GM21381 (cell line): Measurements from ENCODE around the gene NCDN.

ENCODE experiments used
- ATAC-seq: cut with Tn5 transposase; IDR thresholded peaks from one replicate; pipeline ENCODE4 v1.9.1; 2021; ENCODE audit warnings: mild to moderate bottlenecking, moderate library complexity; ENCODE audit not compliant: unreplicated experiment

The NCDN gene, protein sequence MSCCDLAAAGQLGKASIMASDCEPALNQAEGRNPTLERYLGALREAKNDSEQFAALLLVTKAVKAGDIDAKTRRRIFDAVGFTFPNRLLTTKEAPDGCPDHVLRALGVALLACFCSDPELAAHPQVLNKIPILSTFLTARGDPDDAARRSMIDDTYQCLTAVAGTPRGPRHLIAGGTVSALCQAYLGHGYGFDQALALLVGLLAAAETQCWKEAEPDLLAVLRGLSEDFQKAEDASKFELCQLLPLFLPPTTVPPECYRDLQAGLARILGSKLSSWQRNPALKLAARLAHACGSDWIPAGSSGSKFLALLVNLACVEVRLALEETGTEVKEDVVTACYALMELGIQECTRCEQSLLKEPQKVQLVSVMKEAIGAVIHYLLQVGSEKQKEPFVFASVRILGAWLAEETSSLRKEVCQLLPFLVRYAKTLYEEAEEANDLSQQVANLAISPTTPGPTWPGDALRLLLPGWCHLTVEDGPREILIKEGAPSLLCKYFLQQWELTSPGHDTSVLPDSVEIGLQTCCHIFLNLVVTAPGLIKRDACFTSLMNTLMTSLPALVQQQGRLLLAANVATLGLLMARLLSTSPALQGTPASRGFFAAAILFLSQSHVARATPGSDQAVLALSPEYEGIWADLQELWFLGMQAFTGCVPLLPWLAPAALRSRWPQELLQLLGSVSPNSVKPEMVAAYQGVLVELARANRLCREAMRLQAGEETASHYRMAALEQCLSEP

GRCh38 chr1:35557611-35558373, at the start of gene NCDN:
NCDN (plus strand) TSS chr1:35557799; CDS start chr1:35558191, 392 bp downstream.
- peak; percentile 78 for ATAC-seq

- no peak for ATAC-seq
Measured at GRCh38 chr1:35507947-35508346, 49.7 kb upstream of the NCDN start.

- no peak for ATAC-seq
Measured at GRCh38 chr1:35509558-35509957, 48.0 kb upstream of the NCDN start.

GRCh38 chr1:35511305-35511704, 46.3 kb upstream of the NCDN start:
- no peak for ATAC-seq

GRCh38 chr1:35518183-35518582, 39.4 kb upstream of the NCDN start:
- no peak for ATAC-seq

DNA sequence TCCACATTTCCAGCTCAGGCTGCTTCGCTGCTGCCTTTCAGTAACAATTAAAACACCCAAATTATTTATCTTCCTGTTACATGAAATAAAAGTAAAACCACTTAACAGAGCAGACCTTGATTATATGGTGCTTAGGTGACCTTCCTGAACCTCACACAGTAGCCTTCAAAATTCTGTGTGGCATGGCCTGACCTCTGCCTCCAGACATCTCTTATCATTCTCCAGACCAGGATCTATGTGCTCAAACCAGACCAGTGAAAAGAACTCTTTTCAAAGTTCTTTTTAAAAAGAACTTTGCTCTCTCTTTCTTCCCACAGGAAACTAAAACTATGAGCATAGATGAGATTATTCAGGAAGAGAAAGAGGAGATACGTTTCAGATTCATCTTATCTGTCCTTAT, 38.2 kb upstream of the NCDN start:
- ATAC-seq: no peak

DNA sequence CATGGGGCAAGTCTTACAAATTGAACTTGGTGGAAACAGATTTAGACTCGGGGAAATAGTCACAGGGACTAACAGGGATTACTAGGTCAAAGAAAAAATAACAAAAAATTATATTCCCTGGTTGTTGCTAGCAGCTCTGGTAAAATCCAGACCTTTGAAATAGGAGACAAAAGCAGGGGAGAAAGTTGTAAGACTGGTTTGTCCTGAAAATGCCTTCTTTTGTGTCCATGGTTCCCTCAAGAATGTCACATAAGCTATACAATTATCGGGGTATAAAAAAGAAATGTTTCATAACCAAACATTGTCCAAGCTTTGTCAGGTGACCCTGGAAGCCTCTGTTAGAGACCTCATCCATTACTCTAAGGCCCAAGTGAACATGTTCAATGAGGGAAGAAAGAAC, 33.5 kb upstream of the NCDN start:
- no peak for ATAC-seq

DNA sequence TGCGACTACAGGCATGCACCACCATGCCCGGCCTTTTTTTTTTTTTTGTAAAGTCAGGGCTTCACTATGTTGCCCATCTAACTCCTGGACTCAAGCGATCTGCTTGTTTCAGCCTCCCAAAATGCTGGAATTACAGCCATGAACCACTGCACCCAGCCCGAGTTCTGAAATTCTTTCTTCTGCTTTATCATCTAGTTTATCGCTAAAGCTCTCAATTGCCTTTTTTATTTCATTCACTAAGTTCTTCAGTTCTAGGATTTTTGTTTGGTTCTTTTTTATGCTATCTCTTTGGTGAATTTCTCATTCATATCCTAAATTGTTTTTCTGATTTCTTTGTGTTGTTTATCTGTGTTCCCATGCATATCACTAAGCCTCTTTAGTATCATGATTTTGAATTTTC, 27.4 kb upstream of the NCDN start:
- ATAC-seq: no peak

GRCh38 chr1:35530946-35531345, 26.7 kb upstream of the NCDN start:
- no peak for ATAC-seq

DNA sequence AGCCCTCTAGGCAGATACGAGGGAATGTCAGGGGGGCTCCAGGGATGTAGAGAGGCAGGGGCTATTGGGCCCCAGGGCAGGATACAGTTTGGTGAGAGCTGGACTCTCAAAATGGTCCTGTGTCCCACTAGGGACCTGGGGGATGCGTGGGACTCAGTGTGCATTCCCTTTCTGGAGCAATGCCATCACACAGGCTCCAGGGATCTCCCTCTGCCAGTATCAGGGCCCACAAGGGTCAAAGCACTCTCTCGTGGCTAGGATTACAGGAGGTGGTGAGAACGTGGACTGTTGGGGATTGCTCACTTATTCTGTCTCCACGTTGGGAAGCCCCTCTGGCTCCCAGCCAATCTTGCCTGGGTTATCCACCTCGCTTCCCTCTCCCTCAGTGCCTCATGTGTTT, 26.2 kb upstream of the NCDN start:
- no peak for ATAC-seq

DNA sequence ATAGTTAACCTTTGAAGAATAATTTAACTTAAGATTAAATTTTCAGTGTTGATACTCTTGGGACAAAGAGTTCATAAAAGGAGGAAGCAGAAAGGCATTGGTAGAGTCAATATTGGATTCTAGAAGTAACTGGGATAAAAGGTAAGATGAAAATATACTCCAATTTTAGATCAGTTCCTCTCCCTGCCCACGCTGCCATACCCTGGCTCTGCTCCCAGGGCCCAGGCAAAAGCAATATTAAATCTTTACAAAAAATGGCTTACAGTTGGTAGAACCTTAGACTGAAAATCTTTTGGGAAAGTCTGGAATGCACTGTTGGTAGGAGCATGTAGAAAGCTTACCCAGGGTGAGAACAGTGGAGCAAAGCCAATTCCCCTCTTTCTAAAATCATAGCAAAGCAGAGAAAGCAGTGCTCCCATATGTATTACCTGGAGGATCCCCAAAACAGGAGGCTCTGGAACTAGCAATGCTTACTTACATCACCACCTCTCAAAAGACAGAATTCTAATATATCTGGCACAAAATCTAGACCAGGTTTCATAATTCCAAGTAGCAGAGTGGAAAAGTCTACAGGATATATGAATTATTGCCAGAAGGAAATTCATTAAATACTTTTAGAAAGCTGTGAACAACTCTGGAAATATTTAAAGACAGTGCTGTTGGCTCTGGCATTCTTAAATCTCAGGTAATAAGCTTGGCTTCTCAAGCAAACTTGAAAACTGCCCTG, 24.9 kb upstream of the NCDN start:
- ATAC-seq: no peak

DNA sequence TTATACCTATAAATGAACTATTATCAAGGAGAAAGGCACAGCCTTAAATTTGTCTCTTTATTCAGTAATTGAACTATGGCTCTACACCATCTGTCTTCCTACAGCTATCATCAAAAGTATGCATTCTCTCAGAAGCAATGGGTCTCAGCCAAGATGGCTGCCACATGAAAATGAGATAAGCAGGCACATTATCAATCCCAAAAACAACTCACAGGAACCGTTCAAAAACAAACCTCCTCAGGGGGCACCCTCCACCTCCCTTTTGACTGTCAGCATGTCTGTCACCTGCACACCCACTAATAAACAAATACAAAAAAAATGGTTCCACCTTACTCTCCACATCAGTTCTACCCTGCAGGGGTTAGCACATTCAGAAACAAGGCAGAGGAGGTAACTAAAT, 24.0 kb upstream of the NCDN start:
- ATAC-seq: no peak

- no peak for ATAC-seq
Measured at GRCh38 chr1:35535243-35535642, 22.4 kb upstream of the NCDN start.

- no peak for ATAC-seq
Measured at GRCh38 chr1:35536556-35537162, 20.9 kb upstream of the NCDN start.

DNA sequence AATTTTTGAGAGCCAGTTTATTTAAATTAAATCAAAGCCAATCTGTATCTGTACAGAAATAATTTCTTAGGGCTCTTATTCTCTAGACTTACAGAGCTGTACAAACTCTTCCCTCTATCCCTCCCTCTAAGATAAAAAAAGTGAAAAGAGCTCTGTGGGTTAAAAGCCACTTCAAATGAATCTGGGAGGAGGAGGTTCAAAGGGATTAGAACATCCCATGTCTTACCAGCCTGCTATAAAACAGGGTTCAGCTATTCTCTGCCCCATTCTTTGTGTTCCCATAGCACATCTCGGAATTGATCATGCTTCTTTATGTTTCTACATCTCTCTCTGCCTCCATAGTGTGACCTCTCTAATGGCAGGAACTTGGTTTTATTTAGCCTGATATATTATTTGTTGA, 19.8 kb upstream of the NCDN start:
- no peak for ATAC-seq

- peak; percentile 37 for ATAC-seq
Measured at GRCh38 chr1:35539073-35539823, 18.4 kb upstream of the NCDN start.

GRCh38 chr1:35539824-35540261, 17.8 kb upstream of the NCDN start:
- ATAC-seq: peak; percentile 39

DNA sequence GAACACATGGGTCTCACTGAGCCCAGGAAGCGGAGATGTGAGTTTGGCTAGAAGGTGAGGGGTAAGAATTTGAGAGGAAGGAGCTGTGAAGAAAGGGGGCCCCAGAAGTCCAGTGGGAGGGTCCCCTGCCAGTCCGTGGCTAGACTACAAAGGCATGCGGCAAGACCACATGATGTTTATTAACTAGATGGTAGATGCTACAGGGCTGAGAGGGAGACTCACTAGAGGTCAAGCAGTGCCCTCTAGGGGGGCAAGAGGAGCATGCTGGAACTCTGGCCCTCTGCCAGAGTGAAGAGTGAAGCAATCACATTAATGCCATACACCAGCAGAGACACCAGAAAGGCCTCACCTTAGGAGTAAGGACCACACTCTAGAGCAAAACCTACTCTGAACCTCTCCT, 12.6 kb upstream of the NCDN start:
- no peak for ATAC-seq

- no peak for ATAC-seq
Measured at GRCh38 chr1:35546614-35547013, 11.0 kb upstream of the NCDN start.

GRCh38 chr1:35553851-35554250, 3.7 kb upstream of the NCDN start:
- ATAC-seq: no peak
